B cell (primary cell): Measurements from ENCODE around the gene MAPK7. TPM values are rescaled to one million over a fixed set of nuclear protein-coding genes. Genes with fewer than 3 reads are reported as not detected.

ENCODE experiments used
- ATAC-seq: fragments of 200-7000 bp; cut with Tn5 transposase; one replicate; pipeline ENCODE4 v1.10.0; 2021; ENCODE audit warnings: low read depth, mild to moderate bottlenecking, moderate number of reproducible peaks, moderate library complexity
- CTCF ChIA-PET: fragments of 350-600 bp; sonication (Branson Sonifier 250); formaldehyde crosslinking; loops from one replicate; lab custom pipeline; 2021; ENCODE audit warnings: antibody characterized with exemption, inconsistent platforms; lab: Charles Lee
- POLR2A ChIA-PET: fragments of 350-600 bp; sonication (Branson Sonifier 250); formaldehyde crosslinking; loops from one replicate; lab custom pipeline; 2021; ENCODE audit warnings: antibody characterized with exemption; lab: Charles Lee
- DNase-seq: peaks from one replicate; pipeline ENCODE4 v3.0.0; 2013
- H2AFZ ChIP-seq: 2 replicates; pipeline ENCODE4 v1.6.1; 2012; ENCODE audit warnings: mild to moderate bottlenecking, low read depth, low read length; ENCODE audit not compliant: insufficient read depth, poor library complexity, severe bottlenecking
- H3K27ac ChIP-seq, 2 donors: 1 replicate in 1 of 2; 2 replicates in 1 of 2; pipeline ENCODE4 v1.5.1; 2012 to 2013; ENCODE audit warnings: low read length in 2 of 2, mild to moderate bottlenecking in 2 of 2, moderate library complexity in 1 of 2
- H3K27me3 ChIP-seq, 4 experiments: fragments of 200-600 bp in 1 of 4; sonication (generic) in 1 of 4; replicated peaks in 1 of 4; 1 replicate in 2 of 4; 2 replicates in 2 of 4; pipeline versions ENCODE4 v1.6.1 to v1.7.0; 2013 to 2016; ENCODE audit warnings: low read length in 3 of 4, mild to moderate bottlenecking in 2 of 4, mixed read lengths in 1 of 4, moderate library complexity in 1 of 4; ENCODE audit not compliant: insufficient read depth in 4 of 4, control insufficient read depth in 3 of 4; ENCODE audit errors: control extremely low read depth in 1 of 4
- H3K36me3 ChIP-seq, 2 experiments: replicated peaks in 1 of 2; 1 replicate in 1 of 2; 2 replicates in 1 of 2; pipeline versions ENCODE4 v1.6.1 to v1.7.1; 2013; ENCODE audit warnings: low read length in 1 of 2; ENCODE audit not compliant: insufficient read depth in 2 of 2, control insufficient read depth in 1 of 2; ENCODE audit errors: control extremely low read depth in 1 of 2, extremely low read depth in 1 of 2
- H3K4me1 ChIP-seq, 2 donors: fragments of 200-600 bp in 1 of 2; sonication (generic) in 1 of 2; 1 replicate in 1 of 2; 2 replicates in 1 of 2; pipeline versions ENCODE4 v1.5.1 to v1.6.1; 2013 to 2017; ENCODE audit warnings: low read length in 2 of 2; ENCODE audit not compliant: control insufficient read depth in 2 of 2, insufficient read depth in 2 of 2
- H3K4me2 ChIP-seq: replicated peaks from 2 replicates; pipeline ENCODE3; 2012; ENCODE audit warnings: mild to moderate bottlenecking, low read depth, low read length; ENCODE audit not compliant: poor library complexity, severe bottlenecking
- H3K4me3 ChIP-seq, 5 experiments: fragments of 200-600 bp in 1 of 5; sonication (generic) in 1 of 5; 1 replicate in 3 of 5; 2 replicates in 2 of 5; pipeline versions ENCODE4 v1.5.1 to v1.7.0; 2011 to 2016; ENCODE audit warnings: low read length in 4 of 5, mild to moderate bottlenecking in 4 of 5, low read depth in 2 of 5, control low read depth in 1 of 5, moderate library complexity in 1 of 5; ENCODE audit not compliant: insufficient read depth in 1 of 5; ENCODE audit errors: control extremely low read depth in 1 of 5, extremely low read depth in 1 of 5
- H3K79me2 ChIP-seq: fragments of 200-600 bp; sonication (generic); one replicate; pipeline ENCODE4 v1.6.0; 2016; ENCODE audit warnings: low read length; ENCODE audit not compliant: control insufficient read depth, insufficient read depth
- H3K9ac ChIP-seq: fragments of 200-600 bp; sonication (generic); 2 replicates; pipeline ENCODE4 v1.6.1; 2017; ENCODE audit warnings: mild to moderate bottlenecking, low read length, moderate library complexity
- H3K9me3 ChIP-seq, 3 donors: one replicate each; pipeline versions ENCODE4 v1.6.1 to v1.7.1; 2013; ENCODE audit warnings: low read length in 2 of 3; ENCODE audit not compliant: control insufficient read depth in 2 of 3, insufficient read depth in 1 of 3; ENCODE audit errors: control extremely low read depth in 1 of 3
- H4K20me1 ChIP-seq: 2 replicates; pipeline ENCODE4 v1.6.0; 2012; ENCODE audit warnings: mild to moderate bottlenecking, low read length; ENCODE audit not compliant: insufficient read depth, control insufficient read depth, poor library complexity, severe bottlenecking
- H3K27ac Mint-ChIP-seq: one replicate; pipeline ENCODE4 v1.8.0; 2021; ENCODE audit warnings: mixed read lengths
- H3K27me3 Mint-ChIP-seq: one replicate; pipeline ENCODE4 v1.8.0; 2021; ENCODE audit warnings: mixed read lengths
- H3K4me1 Mint-ChIP-seq: one replicate; pipeline ENCODE4 v1.8.0; 2021; ENCODE audit warnings: mixed read lengths
- H3K4me3 Mint-ChIP-seq: one replicate; pipeline ENCODE4 v1.8.0; 2021; ENCODE audit warnings: mixed read lengths
- H3K9me3 Mint-ChIP-seq: one replicate; pipeline ENCODE4 v1.8.0; 2022; ENCODE audit warnings: mixed read lengths; ENCODE audit not compliant: insufficient read depth
- EZH2 ChIP-seq: IDR thresholded peaks from 2 replicates; pipeline ENCODE4 v1.6.1; 2012; ENCODE audit warnings: borderline replicate concordance, low read depth, mild to moderate bottlenecking, moderate library complexity, low read length; ENCODE audit not compliant: insufficient read depth, poor library complexity, severe bottlenecking
- WGBS: methylation state at CpG from one replicate; pipeline ENCODE4 v1.1.5; 2013; ENCODE audit warnings: missing lambda C conversion rate; ENCODE audit not compliant: insufficient coverage; 5-methylcytosine and 5-hydroxymethylcytosine counted together
- intact Hi-C: fragments of 100-400 bp; cut with micrococcal nuclease; formaldehyde crosslinking; loops from one replicate; pipeline ENCODE4 v1.10.0; 2022
- polyA plus RNA-seq: library from polyadenylated mRNA; depleted of rRNA; stranded (reverse); fragments of >200 nt; gene quantifications from 2 replicates; pipeline ENCODE4 v1.2.3, GENCODE V29; 2012
- total RNA-seq, 2 donors: library from RNA; stranded (reverse); fragments of 120-200 nt in 1 of 2; gene quantifications; 1 replicate in 1 of 2; 2 replicates in 1 of 2; pipeline versions ENCODE4 v1.2.3 to v1.2.4, GENCODE V29; 2013 to 2022
- TF ChIP-seq, protein P1 (sequence below): fragments of 200-600 bp; IDR thresholded peaks from one replicate; pipeline ENCODE4 v1.8.0; 2022; ENCODE audit warnings: antibody characterized with exemption, mild to moderate bottlenecking

MAPK7 gene
- total and polyA plus RNA-seq, 2 donors (not counting 1 experiment from before 2014, with no cell fraction given): 30.0 to 34.0 TPM

DNA sequence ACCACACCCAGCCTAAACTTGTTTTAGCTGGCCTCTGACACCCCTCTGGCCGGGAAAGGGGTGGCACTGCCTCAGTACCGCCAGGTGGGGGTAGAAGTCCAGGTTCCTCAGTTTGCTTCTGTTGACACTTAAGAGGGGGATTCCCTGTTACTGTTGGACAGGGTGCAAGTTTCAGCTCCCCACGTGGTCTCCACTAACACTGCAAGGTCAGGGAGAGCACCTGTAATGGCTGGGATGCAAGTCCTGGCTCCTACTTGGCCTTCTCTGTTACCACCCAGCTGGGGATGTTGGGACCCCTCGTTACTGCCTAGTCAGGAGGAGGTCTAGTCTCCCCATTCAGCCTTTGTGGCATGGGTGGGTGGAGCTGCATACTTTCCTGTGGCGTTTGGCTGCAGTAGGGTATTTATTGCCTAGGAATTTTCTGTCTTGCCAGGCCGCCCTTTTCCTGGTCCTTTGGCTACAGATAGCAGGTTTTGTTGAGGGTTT, 19.3 kb downstream of the MAPK7 start:
- H3K27ac ChIP-seq: no peak overlapping the region
- intact Hi-C loops: no loop called here
- WGBS: 74% methylated on average over 5 of the region's 6 CpGs
- POLR2A ChIA-PET: no interaction called here
- H3K4me3 Mint-ChIP-seq: no peak overlapping the region
- no peaks in the 10 kb centered on the region for H3K4me1 Mint-ChIP-seq
- H3K27me3 ChIP-seq: peaks cover 0 to 10% (median 1%) of the 10 kb centered on the region in 4 experiments
- no peaks in the 10 kb centered on the region for H3K9me3 Mint-ChIP-seq
- H2AFZ ChIP-seq: no peak overlapping the region
- H3K4me1 ChIP-seq: no peaks in the 10 kb centered on the region
- H4K20me1 ChIP-seq: no peaks in the 10 kb centered on the region
- peaks cover 24% of the 10 kb centered on the region for H3K27me3 Mint-ChIP-seq
- H3K9ac ChIP-seq: no peak overlapping the region
- CTCF ChIA-PET: interaction anchor here (0.6 kb wide), 1 partner anchor 388 kb away, joined by 3 read pairs; no protein-coding TSS in a partner anchor
- H3K4me3 ChIP-seq: no peak overlapping the region
- no peak for DNase-seq
- H3K79me2 ChIP-seq: no peaks in the 10 kb centered on the region
- TF ChIP-seq, protein P1, sequence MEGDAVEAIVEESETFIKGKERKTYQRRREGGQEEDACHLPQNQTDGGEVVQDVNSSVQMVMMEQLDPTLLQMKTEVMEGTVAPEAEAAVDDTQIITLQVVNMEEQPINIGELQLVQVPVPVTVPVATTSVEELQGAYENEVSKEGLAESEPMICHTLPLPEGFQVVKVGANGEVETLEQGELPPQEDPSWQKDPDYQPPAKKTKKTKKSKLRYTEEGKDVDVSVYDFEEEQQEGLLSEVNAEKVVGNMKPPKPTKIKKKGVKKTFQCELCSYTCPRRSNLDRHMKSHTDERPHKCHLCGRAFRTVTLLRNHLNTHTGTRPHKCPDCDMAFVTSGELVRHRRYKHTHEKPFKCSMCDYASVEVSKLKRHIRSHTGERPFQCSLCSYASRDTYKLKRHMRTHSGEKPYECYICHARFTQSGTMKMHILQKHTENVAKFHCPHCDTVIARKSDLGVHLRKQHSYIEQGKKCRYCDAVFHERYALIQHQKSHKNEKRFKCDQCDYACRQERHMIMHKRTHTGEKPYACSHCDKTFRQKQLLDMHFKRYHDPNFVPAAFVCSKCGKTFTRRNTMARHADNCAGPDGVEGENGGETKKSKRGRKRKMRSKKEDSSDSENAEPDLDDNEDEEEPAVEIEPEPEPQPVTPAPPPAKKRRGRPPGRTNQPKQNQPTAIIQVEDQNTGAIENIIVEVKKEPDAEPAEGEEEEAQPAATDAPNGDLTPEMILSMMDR: no peak
- TF ChIP-seq EZH2: no peak
- no peaks in the 10 kb centered on the region for H3K9me3 ChIP-seq
- no peak overlapping the region for H3K4me2 ChIP-seq
- ATAC-seq: no peak
- no peak overlapping the region for H3K27ac Mint-ChIP-seq
- no peaks in the 10 kb centered on the region for H3K36me3 ChIP-seq

DNA sequence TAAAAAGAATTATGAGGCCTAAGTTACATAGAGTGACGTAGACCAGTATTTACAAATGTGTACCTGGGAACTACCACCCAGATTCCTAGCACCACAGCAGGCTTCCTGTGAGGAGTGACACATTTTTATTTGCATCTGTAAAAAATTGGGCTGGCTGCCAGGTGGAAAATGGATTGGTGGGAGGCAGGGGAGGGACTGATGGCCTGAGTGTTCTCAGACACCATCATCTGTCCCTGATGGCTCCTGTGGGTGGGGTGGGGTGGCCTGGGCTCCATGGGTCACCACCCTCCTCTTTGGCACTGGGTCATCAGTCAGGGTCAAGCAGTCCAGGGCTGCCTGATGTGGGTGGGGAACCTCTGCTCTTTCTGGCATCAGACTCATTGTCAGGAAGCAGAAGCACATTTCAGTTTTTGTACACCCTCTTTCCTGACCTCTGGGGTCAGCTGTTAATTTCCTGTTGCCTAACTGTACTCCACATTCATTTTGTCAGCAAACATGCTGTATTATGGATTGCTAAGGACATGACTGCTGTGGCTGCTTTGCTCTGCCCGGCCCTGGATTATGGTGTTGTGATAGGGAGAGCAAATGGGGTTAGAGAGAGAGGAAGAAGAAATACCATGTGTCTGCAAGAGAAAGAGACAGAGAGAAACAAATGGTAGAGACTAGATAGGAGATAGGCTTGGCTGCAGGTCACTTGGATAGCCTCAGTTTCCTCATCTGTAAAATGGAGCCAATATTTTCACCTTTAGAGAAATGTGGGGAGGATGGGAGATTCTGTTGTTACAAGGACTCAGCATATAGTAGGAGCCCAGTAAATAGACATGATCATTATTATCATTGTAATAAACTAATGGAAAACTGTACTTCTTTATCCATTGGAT, 20.2 kb downstream of the MAPK7 start:
- H3K4me3 ChIP-seq: no peak overlapping the region
- peaks cover 25% of the 10 kb centered on the region for H3K27me3 Mint-ChIP-seq
- H3K9me3 Mint-ChIP-seq: no peaks in the 10 kb centered on the region
- no peaks in the 10 kb centered on the region for H3K4me1 Mint-ChIP-seq
- intact Hi-C loops: no loop called here
- no peak overlapping the region for H2AFZ ChIP-seq
- no peak overlapping the region for H3K4me2 ChIP-seq
- no peaks in the 10 kb centered on the region for H3K4me1 ChIP-seq
- ChIA-PET CTCF (no interaction called here), POLR2A (no interaction called here)
- no peaks in the 10 kb centered on the region for H4K20me1 ChIP-seq
- no peak overlapping the region for H3K27ac Mint-ChIP-seq
- H3K79me2 ChIP-seq: no peaks in the 10 kb centered on the region
- no peak for TF ChIP-seq EZH2
- no peak overlapping the region for H3K27ac ChIP-seq
- H3K9ac ChIP-seq: no peak overlapping the region
- peaks cover 0 to 14% (median 1%) of the 10 kb centered on the region in 4 experiments for H3K27me3 ChIP-seq
- no peak for ATAC-seq
- WGBS: 57% methylated on average over 1 of the region's 2 CpGs
- no peaks in the 10 kb centered on the region for H3K36me3 ChIP-seq
- no peaks in the 10 kb centered on the region for H3K9me3 ChIP-seq
- no peak overlapping the region for H3K4me3 Mint-ChIP-seq
- no peak for DNase-seq
